ENCODE measurements around the gene CCDC150.

CCDC150 gene

DNA sequence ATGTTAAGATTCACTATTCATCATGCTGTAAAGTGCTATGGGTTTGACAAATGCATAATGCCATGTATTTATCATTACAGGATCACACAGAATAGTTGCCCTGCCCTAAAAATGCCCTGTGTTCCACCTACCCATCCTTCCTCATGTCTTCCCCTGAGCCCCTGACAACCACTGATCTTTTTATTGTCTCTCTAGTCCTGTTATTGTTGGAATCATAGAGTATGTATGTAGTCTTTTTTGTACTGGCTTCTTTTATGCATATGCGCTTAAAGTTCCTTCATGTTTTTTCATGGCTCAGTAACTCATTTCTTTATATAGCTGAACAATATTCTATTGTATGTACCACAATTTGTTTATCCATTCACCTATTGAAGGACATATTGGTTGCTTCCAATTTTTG lies 20.3 kb downstream of the CCDC150 start:
- DNase-seq (ENCODE audit: extremely low spot score): no peak
- TF ChIP-seq CTCF (IDR thresholded peaks at IDR 0.05; ENCODE audit: control extremely low read depth, extremely low read depth, low read depth, missing control alignments): no peak
- CTCF ChIA-PET: interaction anchor here (1.4 to 3.8 kb wide), 3 partner anchors 10 to 21 kb away, joined by 4 to 13 read pairs (median 5); partner anchors contain the start of gene CCDC150
- POLR2A ChIA-PET: no interaction called here

DNA sequence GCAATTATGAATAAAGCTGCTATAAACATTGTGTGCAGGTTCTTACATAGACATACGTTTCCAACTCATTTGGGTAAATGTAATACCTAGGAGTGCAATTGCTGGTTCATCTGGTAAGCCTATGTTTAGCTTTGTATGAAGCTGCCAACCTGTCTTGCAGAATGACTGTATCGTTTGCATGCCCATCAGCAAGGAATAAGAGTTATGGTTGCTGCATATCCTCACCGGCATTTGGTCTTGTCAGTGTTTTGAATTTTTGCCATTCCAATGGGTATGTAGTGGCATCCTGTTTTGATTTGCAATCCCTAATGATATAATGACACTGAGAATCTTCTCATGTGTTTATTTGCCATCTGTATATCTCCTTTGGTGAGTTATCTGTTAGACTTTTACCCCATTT lies 20.7 kb downstream of the CCDC150 start:
- POLR2A ChIA-PET: no interaction called here
- TF ChIP-seq CTCF (IDR thresholded peaks at IDR 0.05; ENCODE audit: control extremely low read depth, extremely low read depth, low read depth, missing control alignments): no peak
- DNase-seq (ENCODE audit: extremely low spot score): no peak
- CTCF ChIA-PET: interaction anchor here (1.0 to 3.8 kb wide), 4 partner anchors 9 to 91 kb away, joined by 3 to 13 read pairs (median 4); partner anchors contain the start of gene CCDC150

- CTCF ChIA-PET: interaction anchor here (1.7 kb wide), 1 partner anchor 10 kb away, joined by 5 read pairs; no protein-coding TSS in a partner anchor
- DNase-seq (ENCODE audit: extremely low spot score): peak; percentile 21
- no peak for TF ChIP-seq CTCF (IDR thresholded peaks at IDR 0.05; ENCODE audit: control extremely low read depth, extremely low read depth, low read depth, missing control alignments)
- POLR2A ChIA-PET: no interaction called here
Observed at GRCh38 chr2:196670342-196670741, 30.8 kb downstream of the CCDC150 start.

DNA sequence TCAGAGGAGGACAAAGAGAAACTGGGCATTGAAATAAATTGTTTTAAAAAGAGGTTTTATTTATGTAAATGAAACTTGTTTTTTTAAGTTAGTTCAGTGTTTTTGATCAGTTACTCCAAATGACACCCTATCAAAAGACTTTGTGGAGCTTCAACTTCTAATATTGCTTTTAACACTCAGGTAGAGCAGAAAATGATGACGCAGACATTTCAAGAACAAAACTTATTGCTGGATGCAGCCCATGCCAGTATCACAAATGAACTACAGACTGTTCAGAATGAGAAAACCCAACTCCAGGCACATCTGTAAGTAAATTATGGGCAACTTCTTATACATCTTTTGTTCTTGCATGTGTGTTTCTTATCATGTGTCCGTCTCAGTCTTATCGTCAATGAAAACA lies 36.4 kb downstream of the CCDC150 start:
- no peak for TF ChIP-seq CTCF (IDR thresholded peaks at IDR 0.05; ENCODE audit: control extremely low read depth, extremely low read depth, low read depth, missing control alignments)
- no peak for DNase-seq (ENCODE audit: extremely low spot score)
- ChIA-PET CTCF (interaction anchor here (2.4 kb wide), 1 partner anchor 75 kb away, joined by 7 read pairs; no protein-coding TSS in a partner anchor), POLR2A (no interaction called here)

DNA sequence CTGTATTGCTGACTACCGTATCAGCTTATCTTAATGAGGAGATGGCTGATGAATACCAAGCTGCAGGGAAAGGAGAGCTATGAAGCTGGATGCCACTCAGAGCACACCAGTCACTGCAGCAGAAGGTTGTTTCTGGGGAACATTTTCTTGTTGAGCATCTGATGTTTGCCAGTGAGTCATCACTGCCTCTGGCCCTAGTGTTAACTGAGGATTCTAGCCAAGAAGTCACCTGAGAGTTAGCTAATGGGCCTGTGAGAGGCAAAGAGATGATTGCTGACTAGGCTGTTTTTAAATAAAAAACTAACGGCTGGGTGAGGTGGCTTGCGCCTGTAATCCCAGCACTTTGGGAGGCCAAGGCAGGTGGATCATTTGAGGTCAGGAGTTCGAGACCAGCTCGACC lies 37.9 kb downstream of the CCDC150 start:
- no peak for TF ChIP-seq CTCF (IDR thresholded peaks at IDR 0.05; ENCODE audit: control extremely low read depth, extremely low read depth, low read depth, missing control alignments)
- POLR2A ChIA-PET: no interaction called here
- DNase-seq (ENCODE audit: extremely low spot score): no peak
- CTCF ChIA-PET: interaction anchor here (2.4 kb wide), 1 partner anchor 74 kb away, joined by 7 read pairs; no protein-coding TSS in a partner anchor

GRCh38 chr2:196679368-196679767 lies 39.9 kb downstream of the CCDC150 start:
- DNase-seq (ENCODE audit: extremely low spot score): no peak
- ChIA-PET POLR2A (no interaction called here), CTCF (no interaction called here)
- TF ChIP-seq CTCF (IDR thresholded peaks at IDR 0.05; ENCODE audit: control extremely low read depth, extremely low read depth, low read depth, missing control alignments): no peak

- CTCF ChIA-PET: no interaction called here
- no peak for TF ChIP-seq CTCF (IDR thresholded peaks at IDR 0.05; ENCODE audit: control extremely low read depth, extremely low read depth, low read depth, missing control alignments)
- POLR2A ChIA-PET: no interaction called here
- DNase-seq (ENCODE audit: extremely low spot score): no peak
Observed at GRCh38 chr2:196681510-196681909, 42.0 kb downstream of the CCDC150 start.
